ENCODE data around the gene TEX13C. TPM values are rescaled to one million over a fixed set of nuclear protein-coding genes. Genes with fewer than 3 reads are reported as not detected.

TEX13C gene
- total RNA-seq, 2 donors from 2014 or later, result not detected

DNA sequence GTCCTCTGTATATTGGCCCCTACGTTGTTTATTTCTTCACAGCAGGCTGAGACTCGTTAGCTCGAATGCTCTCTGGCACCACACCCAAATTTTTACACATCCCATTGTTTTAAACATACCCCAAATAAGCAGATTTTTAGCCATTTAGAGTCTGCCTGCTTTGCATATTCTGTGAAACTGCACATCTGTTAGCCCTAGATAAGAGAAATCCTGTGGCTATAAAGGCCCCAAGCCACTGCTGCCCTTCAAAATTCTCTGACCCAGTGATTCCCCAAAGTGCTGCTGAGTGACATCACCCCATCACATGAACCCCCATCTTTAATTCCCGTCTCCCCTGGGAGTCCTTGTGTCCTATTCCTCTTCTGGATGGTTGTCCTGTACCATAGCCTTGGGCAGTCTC is 20.8 kb downstream of the TEX13C start:
- Histone ChIP-seq H3K4me1 (no peaks in the 10 kb centered on the region), H3K27me3 (no peaks in the 10 kb centered on the region), H3K4me3 (no peak overlapping the region), H3K27ac (no peak overlapping the region), H3K36me3 (no peaks in the 10 kb centered on the region), H3K9ac (ENCODE audit: low read depth in 2 of 2, low read length in 2 of 2) (no peak overlapping the region), H3K9me3 (no peaks in the 10 kb centered on the region)
- intact Hi-C loops (cut with DNase I), result no loop called here
- TF ChIP-seq CTCF (IDR thresholded peaks at IDR 0.05), result no peak
- no peak for DNase-seq

DNA sequence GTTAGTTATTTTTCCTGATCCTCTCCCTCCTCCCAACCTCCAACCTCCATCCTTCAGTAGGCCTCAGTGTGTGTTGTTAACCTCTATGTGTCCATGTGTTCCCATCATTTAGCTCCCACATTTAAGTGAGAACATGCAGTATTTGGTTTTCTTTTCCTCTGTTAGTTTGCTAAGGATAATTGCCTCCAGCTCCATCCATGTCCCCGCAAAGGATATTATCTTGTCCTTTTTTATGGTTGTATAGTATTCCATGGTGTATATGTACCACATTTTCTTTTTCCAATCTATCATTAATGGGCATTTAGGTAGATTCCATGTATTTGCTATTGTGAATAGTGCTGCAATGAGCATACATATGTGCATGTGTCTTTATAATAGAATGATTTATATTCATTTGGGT is 54.5 kb downstream of the TEX13C start:
- no peak for DNase-seq
- H3K36me3 ChIP-seq, result no peaks in the 10 kb centered on the region
- H3K9me3 ChIP-seq, result no peaks in the 10 kb centered on the region
- intact Hi-C loops (cut with DNase I), result no loop called here
- no peak for TF ChIP-seq CTCF (IDR thresholded peaks at IDR 0.05)
- no peak overlapping the region for H3K27ac ChIP-seq
- H3K4me1 ChIP-seq, result no peaks in the 10 kb centered on the region
- no peak overlapping the region for H3K4me3 ChIP-seq
- H3K9ac ChIP-seq (ENCODE audit: low read depth in 2 of 2, low read length in 2 of 2), result no peak overlapping the region
- no peaks in the 10 kb centered on the region for H3K27me3 ChIP-seq

Data from colonic mucosa (tissue), 4 donors.